GM13976 (cell line): ENCODE results near the gene ERBIN.

Source experiments
- DNase-seq: peaks from one replicate; pipeline ENCODE4 v3.0.0; 2012; ENCODE audit warnings: low spot score
- CTCF ChIP-seq: IDR thresholded peaks from 2 replicates; pipeline ENCODE4 v1.5.1; 2012; ENCODE audit warnings: borderline replicate concordance, mild to moderate bottlenecking; ENCODE audit not compliant: insufficient read depth; ENCODE audit errors: extremely low read depth, missing control alignments, control extremely low read depth
- in situ Hi-C: fragments of 300-500 bp; cut with MboI; formaldehyde crosslinking; loops from one replicate; pipeline ENCODE4 v1.12.0; 2022; ENCODE audit warnings: low sequenced_read_pairs, mixed read lengths, inconsistent platforms; ENCODE audit not compliant: unreplicated experiment

Gene ERBIN

GRCh38 chr5:65916066-65916465, 10.3 kb upstream of the ERBIN start:
- in situ Hi-C loops, result no loop called here
- no peak for DNase-seq
- TF ChIP-seq CTCF, result no peak

DNA sequence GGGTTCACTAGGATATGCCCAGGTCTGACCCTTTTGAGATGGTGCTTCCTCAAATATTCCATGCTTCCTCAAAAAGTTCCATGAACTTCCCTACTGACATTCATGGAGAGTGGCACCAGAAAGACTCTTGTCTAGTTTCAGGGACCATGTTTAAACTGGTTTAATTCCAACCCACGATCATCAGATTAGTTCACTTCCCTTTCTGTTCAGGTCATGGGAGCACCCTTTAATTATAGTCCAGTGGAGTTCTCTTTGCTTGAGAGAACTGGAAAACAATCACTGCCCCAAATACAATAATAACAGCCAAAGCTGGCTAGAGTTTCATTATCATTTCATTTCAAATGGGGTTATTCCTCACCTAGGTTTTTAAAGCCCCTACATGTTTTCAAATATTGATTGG, 9.7 kb upstream of the ERBIN start:
- TF ChIP-seq CTCF, result no peak
- no peak for DNase-seq
- in situ Hi-C loops, result no loop called here

DNA sequence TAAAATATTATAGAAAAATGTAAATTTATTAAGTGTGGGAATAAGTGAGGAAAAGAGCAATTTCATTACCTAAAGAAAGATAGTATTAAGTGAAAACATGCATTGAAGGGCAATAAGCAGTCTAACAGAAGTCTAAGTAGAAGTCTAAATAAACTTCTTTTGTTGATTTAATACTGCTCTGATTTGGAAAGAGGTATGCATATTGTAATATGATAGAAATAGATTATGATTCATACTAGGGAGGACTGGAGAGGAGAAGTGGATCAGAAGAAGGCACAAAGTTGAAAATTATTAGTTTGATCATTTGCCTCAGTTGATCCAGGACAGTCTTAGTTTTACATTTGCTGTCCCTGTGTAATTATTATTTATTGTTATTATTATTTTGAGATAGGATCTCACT, 6.6 kb upstream of the ERBIN start:
- TF ChIP-seq CTCF, result no peak

GRCh38 chr5:65923339-65923738, 3.0 kb upstream of the ERBIN start:
- in situ Hi-C loops, result no loop called here
- no peak for TF ChIP-seq CTCF
- no peak for DNase-seq

More for the DNA sequence above, 6.6 kb upstream of the ERBIN start:
- no peak for DNase-seq
- in situ Hi-C loops, result no loop called here

- no peak for TF ChIP-seq CTCF
- in situ Hi-C loops, result no loop called here
- DNase-seq, result no peak
Measured at GRCh38 chr5:65924366-65925043, 1.9 kb upstream of the ERBIN start.

- peak; percentile 84 for DNase-seq
- in situ Hi-C loops, result no loop called here
- TF ChIP-seq CTCF, result no peak
Measured at GRCh38 chr5:65925044-65925600, 1.3 kb upstream of the ERBIN start.
